HG02852 (cell line): ENCODE measurements around the gene EYA3.

Source experiments
- ATAC-seq: cut with Tn5 transposase; IDR thresholded peaks from one replicate; pipeline ENCODE4 v1.9.1; 2021; ENCODE audit warnings: mild to moderate bottlenecking, moderate library complexity; ENCODE audit not compliant: unreplicated experiment

EYA3 gene

DNA sequence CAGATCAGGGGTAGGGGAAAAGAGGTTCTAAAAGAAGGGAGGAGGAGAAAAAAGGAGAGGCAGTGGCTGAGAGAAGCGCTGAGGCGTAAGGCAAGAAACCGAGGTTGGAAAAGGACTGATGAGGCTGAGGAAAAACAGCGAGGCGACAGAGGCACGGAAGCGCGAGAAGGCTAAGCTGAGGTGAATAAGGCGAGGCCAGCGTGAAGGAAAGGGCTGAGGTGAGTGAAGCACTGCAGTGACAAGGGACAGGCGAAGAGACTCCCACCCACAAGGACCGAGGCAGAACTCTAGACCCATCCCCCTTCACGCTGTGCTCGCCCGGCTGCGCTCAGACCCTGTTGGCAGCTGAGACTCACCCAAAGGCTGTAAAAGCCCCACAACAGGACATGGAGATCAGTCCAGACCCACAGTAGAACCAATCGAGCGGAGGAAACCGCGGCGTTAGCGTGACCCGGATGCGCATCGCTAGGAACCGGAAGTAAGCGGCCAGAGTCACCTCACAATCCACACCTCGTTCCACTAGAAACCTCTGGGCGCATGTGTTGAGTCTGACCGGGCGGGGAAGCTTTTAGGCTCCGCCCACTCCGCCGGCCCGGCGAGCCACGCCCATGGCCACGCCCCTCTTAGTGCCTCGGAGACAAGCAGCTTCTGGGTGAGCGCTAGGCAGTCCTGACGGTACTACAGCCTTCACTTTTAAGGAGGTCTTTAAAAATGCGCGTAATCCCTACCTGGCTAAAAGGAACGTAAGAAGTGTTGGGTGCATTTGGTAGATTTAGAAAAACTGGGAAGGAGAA lies at the start of gene EYA3:
Gene EYA3 (minus strand): TSS at position 443 of the 794 bp plus-strand sequence. CDS start 30,584 bp downstream, outside the sequence.
- peak; percentile 88 for ATAC-seq

DNA sequence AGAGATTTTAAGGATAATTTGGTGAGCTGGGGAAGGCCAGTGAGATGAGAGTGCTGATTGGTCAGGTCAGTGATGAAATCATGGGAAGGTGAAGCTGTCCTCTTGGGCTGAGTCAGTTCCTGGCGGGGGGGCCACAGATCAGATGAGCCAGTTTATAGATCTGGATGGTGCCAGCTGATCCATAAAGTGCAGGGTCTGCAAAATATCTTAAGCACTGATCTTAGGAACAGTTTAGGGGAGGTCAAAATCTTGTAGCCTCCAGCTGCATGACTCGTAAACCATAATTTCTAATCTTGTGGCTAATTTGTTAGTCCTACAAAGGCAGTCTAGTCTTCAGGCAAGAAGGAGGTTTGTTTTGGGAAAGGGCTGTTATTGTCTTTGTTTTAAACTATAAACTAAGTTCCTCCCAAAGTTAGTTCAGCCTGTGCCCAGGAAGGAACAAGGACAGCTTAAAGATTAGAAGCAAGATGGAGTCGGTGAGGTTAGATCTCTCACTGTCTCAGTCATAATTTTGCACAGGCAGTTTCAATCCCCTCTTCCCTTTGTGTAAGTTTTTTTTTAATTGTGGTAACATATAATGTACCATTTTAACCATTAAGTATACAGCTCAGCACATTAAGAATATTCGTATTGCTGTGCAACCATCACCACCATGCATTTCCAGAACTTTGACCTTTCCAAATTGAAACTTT lies 48.7 kb upstream of the EYA3 start:
- ATAC-seq, result no peak

- no peak for ATAC-seq
Measured at GRCh38 chr1:28136169-28136921, 47.9 kb upstream of the EYA3 start.

DNA sequence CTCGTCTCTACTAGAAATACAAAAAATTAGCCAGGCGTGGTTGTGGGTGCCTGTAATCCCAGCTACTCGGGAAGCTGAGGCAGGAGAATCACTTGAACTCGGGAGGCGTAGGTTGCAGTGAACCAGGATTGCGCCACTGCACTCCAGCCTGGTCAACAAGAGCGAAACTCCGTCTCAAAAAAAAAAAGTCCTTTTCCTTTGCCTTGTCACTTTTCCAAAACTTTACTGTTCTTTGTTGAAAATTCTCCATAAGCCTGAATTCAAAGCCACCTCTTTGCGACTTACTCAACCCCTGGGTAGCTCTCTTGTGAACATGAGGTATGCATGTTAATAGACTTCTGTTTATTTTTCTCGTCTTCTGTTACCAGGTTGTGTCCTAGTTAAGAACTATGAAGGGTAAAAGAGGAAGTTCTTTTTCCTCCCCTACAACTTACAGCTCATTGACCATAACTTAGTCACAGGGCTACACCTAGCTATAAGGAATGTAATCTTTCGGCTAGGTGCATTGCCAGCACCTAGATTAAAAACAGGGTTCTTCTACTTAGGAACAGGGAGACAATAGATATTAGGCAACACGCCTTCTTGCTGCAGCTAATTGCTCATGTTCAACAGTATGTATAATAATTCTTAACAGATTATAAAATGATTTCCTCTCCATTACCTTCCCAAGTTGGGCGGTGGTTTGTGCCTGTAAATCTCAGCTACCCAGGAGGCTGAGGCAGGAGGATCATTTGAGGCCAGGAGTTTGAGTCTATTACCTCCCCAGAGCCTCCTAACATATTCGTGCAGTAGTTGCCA lies 47.2 kb upstream of the EYA3 start:
- ATAC-seq, result peak; percentile 50

DNA sequence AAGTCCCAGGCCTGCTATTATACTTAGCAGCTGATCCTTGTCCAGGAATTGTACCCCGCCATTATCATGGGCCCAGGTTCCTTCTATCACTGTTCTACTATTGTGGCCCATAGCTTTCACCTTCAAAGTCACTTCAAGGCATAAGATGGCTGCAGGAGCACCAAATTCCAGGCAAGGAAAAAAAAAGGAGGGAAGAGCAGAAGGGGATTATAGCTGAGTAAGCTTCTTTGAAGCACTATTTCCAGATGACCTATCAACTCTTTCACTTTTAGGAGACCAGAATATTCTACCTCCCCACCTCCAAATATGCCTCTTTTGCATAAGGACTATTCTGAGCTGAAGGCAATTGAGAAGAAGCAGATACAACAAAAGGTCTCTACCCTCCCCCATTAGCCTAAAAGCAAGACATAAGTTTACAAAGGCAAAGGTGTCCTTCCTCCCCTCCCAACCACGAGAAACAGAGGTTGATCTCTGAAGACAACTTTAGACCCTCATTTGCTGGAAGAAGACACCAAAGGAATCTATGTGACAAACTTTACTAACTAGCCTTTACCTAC lies 46.3 kb upstream of the EYA3 start:
- no peak for ATAC-seq

- no peak for ATAC-seq
Measured at GRCh38 chr1:28132171-28133167, 44.1 kb upstream of the EYA3 start.

DNA sequence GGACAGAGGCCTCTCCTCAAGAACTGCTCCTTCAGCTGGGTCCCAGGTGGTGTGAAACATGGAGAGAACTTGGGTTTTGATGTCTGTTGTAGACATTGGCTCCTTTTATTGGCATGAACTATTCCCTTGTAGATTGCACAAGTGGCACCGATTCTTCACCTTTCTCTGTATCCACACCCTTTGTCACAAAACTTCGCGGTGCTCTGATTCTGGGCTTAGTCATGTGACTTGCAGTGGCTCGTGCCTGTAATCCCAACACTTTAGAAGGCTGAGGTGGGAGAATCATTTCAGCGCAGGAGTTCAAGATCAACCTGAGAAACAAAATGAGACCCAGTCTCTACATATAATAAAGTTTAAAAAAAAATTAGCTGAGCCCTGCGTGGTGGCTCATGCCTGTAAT lies 42.5 kb upstream of the EYA3 start:
- no peak for ATAC-seq

DNA sequence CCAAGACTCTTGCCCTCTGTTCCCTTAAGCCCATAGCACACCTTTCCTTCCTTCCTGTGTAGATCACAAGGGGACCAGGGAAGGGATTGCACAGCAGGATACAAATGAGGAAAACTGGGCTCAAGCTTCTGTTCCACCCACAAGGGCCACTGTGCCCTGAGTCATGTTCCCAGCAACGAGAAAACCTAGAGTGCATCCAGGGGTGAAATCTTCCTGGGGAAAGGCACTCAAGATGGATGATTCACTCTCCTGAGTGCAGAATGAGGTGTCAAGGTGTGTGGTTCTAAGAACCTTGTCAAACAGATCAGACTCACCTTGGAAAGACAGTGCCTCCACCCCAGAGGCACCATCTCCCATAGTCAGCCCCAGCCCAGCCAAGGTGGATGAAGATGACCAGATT lies 40.7 kb upstream of the EYA3 start:
- no peak for ATAC-seq

DNA sequence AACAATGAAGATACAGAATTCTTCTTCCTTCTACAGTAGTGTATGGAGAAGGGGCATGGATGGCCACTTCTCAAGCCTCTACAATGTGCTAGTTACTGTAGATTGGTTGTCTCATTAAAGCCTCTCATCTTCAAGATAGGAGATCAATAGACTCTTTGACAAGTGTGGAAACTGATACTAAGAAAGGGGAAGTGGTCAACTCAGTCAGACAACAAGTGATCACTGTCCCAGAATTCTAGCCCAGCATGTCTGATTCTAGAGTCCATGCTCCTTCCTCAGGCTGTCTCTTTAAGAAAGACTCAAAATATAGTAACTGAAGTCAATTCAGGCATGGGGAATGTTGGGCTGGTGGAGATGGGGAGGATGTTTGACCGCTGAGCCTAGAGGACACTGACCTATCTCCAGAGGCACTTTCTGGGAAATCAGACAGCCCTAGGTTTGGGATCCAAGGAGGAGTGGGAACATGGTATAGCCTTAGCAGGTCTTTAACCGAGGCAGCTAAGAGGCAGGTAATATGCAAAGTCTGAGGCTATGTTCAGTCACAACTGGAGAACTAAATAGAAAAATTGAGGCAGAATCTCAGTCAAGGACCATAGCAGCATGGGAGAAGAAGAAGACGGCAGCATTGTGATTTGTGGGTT lies 39.3 kb upstream of the EYA3 start:
- ATAC-seq, result peak; percentile 73

DNA sequence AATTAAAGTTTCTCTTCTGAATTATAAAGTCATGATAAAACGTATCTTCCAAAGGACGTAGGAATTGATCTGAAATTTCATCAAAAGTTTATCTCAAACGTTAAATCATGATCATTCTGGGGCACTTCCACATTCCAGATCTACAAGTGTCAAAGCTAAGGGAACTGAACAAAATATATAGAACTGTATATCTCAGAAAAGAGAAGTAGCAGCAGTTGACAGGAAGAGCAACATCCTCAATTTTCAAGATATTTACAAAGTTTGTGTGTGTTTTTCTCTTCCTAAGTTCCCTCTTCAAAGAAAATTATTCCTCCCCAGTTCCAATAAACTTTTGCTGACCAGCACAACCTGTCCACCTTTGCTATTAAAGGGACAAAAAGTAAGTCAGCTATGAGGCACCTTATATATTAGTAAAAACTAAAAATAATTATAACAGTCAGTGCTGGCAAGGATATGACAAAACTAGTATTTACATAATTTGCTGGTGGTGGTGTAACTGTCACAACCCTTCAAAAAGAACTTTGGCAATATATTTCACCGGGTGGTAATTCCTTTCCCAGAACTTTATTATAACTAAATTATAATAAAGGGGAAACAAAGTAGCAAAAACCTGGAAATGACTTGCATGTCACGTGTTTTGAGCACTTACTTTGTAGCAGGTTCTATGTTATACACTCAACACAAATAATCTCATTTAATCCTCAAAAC lies 38.5 kb upstream of the EYA3 start:
- ATAC-seq, result no peak

DNA sequence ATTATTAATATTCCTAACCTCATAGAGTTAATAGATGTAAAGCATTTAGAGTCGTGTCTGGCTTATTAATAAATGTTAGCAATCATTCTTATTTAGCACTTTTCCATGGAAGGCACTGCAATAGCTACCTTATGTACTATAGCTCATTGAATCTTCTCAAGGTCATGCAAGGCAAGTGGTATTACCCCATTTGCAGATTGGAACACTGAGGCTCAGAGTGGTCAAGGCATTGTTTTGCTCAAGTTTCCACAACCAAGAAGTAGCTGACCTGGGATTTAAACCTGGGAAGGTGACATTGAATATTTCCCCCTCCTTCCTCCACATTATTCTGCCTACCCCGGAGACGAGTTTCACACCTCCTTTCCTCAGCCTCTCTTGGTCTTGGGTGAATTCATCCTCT lies 37.8 kb upstream of the EYA3 start:
- no peak for ATAC-seq

GRCh38 chr1:28123461-28123961 lies 35.1 kb upstream of the EYA3 start:
- no peak for ATAC-seq

- no peak for ATAC-seq
Measured at GRCh38 chr1:28122183-28122582, 33.8 kb upstream of the EYA3 start.

- no peak for ATAC-seq
Measured at GRCh38 chr1:28119556-28119955, 31.1 kb upstream of the EYA3 start.

- ATAC-seq, result no peak
Measured at GRCh38 chr1:28118640-28119307, 30.4 kb upstream of the EYA3 start.

DNA sequence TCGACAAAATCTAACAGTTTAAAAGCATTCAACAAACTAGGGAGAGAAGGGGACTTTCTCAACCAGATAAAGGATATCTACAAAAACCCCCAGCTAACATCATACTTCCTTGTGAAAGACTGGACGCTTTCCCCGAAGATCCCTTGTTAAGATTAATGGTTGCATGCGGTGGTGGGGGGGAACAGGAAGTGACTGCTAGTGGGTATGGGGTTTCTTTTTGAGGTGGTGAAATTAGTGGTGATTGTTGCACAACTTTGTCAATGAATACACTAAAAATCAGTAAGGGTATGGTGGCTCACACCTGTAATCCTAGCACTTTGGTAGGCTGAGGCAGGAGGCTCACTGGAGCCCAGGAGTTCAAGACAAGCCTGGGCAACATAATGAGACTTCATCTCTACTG lies 26.9 kb upstream of the EYA3 start:
- ATAC-seq, result no peak

DNA sequence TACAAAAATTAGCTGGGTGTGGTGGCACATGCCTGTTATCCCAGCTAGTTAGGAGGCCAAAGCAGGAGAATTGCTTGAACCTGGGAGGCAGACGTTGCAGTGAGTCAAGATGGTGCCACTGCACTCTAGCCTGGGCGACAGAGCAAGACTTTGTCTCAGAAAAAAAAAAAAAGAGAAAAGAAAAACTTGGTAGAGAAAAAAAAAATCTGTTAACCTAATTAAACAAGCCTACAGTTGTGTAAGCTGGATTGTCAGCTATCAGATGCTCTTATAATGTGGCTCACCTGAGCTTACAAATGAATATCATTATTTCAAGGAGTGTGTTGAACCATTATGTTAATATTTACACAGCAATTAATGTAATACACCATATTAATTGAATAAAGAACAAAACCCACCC lies 26.4 kb upstream of the EYA3 start:
- no peak for ATAC-seq

- ATAC-seq, result no peak
Measured at GRCh38 chr1:28113242-28113572, 24.8 kb upstream of the EYA3 start.
